ENCODE results near the gene TAS1R3. TPM values are rescaled to one million over a fixed set of nuclear protein-coding genes. Genes with fewer than 3 reads are reported as not detected.

TAS1R3 gene
- total RNA-seq, 3 donors from 2014 or later, result 0.57 to 1.1 (median 0.96) TPM

DNA sequence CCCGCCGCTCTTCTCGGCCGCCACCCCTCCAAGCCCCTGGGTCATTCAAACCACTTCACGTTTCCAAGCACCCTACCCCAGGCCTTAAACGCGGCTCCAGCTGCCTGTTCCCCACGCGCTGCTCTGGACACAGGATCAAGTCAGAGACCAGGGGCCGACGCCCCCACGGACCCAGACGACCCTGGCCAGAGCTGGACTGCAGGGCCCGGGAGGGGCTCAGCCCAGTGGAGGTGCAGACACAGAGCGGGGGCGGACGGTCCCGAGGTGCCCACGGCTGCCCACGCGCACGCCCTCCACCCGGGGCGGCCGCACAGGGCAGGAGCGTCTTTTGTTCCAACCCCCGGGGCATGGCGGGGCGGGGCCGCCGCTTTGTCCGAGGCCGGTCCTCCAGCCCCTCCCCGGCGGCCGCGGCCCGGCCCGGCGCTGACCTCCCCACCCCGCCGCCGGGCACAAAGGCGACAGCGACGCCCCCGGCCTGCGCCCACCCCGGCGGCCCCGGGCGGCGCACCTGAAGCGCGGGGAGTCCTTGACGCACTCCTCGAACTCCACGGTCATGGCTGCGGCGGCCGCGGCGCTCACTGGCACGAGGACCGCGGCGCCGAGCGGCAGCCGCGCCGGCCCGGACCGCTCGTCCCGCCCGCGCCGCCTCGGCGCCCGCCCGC is 23.7 kb upstream of the TAS1R3 start:
- peak overlapping the region; percentile 45 for H3K4me3 ChIP-seq
- no peak for ATAC-seq

DNA sequence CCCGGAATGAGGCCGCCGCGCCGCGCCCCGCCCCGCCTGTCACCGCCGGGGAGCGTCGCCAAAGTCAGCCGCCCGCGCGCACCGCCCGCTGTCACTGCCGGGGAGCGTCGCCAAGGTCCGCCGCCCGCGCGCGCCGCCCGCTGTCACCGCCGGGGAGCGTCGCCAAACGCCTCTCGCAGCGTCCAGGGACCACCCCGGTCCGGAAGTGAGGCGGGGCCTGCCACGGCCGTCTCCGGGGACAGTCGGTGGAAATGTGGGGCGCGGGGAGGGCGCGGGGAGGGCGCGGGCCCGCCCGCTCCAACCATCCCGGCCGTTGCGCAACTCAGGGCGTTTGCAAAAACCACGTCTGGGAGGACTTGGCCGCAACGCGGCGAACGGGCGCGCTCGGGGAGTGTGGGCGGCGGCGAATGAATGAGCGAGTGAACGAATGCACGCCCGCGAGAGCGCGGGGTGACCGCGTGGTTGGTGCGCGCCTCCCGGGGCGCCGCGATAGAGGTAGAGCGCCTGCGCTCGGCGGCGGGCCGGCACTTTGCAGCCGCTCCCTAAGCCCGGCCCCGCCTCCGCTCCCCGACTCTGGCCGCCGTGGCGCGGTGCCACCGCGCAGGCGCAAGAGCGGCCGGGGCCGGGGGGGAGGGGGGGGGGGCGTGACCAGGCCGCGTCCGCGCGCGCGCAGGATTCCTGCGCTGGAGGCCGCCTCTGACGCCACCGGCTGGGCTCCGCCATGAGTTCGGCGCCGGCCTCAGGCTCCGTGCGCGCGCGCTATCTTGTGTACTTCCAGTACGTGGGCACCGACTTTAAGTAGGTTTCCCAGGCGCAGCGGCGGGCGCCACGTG is 22.9 kb upstream of the TAS1R3 start, which contains the start of the genes ACAP3 and PUSL1:
Gene ACAP3, minus strand, starts transcription at position 8 of the 833 bp plus-strand sequence. CDS start 115 bp downstream, outside the sequence.
Gene PUSL1, plus strand, starts transcription at position 675 of the 833 bp plus-strand sequence. Its CDS starts 47 bp downstream, at position 722.
- peak; percentile 83 to 94 (median 91) for DNase-seq
- peak; percentile 78 for ATAC-seq
- peaks cover 5% of the 10 kb centered on the region for H3K36me3 ChIP-seq (ENCODE audit: low read depth)
- no peaks in the 10 kb centered on the region for H3K9me3 ChIP-seq
- intact Hi-C loops (cut with DNase I, micrococcal nuclease), result no loop called here
- peaks cover 39% of the 10 kb centered on the region for H3K4me1 ChIP-seq (ENCODE audit: low read depth)
- TF ChIP-seq, protein P1, sequence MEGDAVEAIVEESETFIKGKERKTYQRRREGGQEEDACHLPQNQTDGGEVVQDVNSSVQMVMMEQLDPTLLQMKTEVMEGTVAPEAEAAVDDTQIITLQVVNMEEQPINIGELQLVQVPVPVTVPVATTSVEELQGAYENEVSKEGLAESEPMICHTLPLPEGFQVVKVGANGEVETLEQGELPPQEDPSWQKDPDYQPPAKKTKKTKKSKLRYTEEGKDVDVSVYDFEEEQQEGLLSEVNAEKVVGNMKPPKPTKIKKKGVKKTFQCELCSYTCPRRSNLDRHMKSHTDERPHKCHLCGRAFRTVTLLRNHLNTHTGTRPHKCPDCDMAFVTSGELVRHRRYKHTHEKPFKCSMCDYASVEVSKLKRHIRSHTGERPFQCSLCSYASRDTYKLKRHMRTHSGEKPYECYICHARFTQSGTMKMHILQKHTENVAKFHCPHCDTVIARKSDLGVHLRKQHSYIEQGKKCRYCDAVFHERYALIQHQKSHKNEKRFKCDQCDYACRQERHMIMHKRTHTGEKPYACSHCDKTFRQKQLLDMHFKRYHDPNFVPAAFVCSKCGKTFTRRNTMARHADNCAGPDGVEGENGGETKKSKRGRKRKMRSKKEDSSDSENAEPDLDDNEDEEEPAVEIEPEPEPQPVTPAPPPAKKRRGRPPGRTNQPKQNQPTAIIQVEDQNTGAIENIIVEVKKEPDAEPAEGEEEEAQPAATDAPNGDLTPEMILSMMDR (IDR thresholded peaks at IDR 0.05), result no peak
- peak within 1 kb of the TSS; percentile 45 for H3K4me3 ChIP-seq

More for the DNA sequence above, 23.7 kb upstream of the TAS1R3 start:
- TF ChIP-seq, protein P1 (IDR thresholded peaks at IDR 0.05), result no peak
- intact Hi-C loops (cut with DNase I, micrococcal nuclease), result no loop called here
- Histone ChIP-seq H3K4me1 (ENCODE audit: low read depth) (peaks cover 39% of the 10 kb centered on the region), H3K36me3 (ENCODE audit: low read depth) (no peaks in the 10 kb centered on the region), H3K9me3 (no peaks in the 10 kb centered on the region)
- DNase-seq, result peak in 2 of 3 donors; percentile 61 to 75

DNA sequence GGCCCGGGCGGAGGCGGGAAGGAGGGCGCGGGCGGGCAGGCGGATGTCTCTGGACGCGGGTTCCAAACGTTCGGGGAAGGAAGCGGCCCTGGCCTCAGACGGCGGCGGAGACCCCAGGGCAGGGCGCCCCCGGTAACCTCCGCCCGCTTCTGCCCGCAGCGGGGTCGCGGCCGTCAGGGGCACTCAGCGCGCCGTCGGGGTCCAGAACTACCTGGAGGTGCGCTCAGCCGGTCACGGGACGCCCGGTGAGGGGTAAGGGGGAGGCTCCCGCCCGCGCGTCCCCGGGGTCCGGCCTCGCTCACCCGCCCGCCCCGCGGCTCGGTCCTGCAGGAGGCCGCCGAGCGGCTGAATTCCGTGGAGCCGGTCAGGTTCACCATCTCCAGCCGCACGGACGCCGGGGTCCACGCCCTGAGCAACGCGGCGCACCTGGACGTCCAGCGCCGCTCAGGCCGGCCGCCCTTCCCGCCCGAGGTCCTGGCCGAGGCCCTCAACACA is 22.3 kb upstream of the TAS1R3 start:
- intact Hi-C loops (cut with DNase I, micrococcal nuclease), result no loop called here
- no peaks in the 10 kb centered on the region for H3K9me3 ChIP-seq
- TF ChIP-seq, protein P1 (IDR thresholded peaks at IDR 0.05), result no peak
- H3K36me3 ChIP-seq (ENCODE audit: low read depth), result peaks cover 10% of the 10 kb centered on the region
- ATAC-seq, result no peak
- H3K4me1 ChIP-seq (ENCODE audit: low read depth), result peaks cover 39% of the 10 kb centered on the region
- H3K4me3 ChIP-seq, result peak overlapping the region; percentile 45
- DNase-seq, result no peak

DNA sequence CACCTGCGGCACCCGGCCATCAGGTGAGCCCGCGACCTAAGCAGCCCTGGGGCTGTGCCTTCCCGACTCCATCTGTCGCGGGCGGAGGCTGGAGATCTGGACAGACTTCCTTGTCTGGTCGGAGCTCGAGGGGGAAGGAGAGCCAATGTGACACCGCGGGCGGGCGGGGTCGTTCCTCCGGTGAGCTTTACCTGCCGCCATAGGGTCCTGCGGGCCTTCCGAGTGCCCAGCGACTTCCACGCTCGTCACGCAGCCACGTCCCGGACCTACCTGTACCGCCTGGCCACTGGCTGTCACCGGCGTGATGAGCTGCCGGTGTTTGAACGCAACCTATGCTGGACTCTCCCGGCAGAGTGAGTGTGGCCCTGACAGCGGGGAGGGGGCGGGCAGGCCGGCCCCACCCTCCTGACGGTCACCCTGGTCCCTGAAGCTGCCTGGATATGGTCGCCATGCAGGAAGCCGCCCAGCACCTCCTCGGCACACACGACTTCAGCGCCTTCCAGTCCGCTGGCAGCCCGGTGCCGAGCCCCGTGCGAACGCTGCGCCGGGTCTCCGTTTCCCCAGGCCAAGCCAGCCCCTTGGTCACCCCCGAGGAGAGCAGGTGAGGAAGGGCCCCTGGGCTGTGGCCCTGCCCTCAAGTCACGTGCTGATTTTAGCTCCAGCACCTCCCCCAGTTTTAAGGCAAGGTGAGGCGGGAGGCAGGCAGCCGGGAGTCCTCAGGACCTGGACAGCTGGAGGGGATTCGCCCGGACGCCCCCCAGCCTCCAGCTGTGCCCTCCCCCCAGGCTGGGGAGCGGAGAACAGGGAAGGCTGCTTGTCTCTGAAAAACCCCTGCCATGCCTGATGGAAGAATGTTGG is 21.6 kb upstream of the TAS1R3 start:
- peaks cover 38% of the 10 kb centered on the region for H3K4me1 ChIP-seq (ENCODE audit: low read depth)
- ATAC-seq (peak; percentile 26), DNase-seq (peak; percentile 68 to 78 (median 78))
- H3K36me3 ChIP-seq (ENCODE audit: low read depth), result peaks cover 10% of the 10 kb centered on the region
- TF ChIP-seq, protein P1 (IDR thresholded peaks at IDR 0.05), result no peak
- peak overlapping the region; percentile 45 for H3K4me3 ChIP-seq
- H3K9me3 ChIP-seq, result no peaks in the 10 kb centered on the region
- intact Hi-C loops (cut with DNase I, micrococcal nuclease), result no loop called here

DNA sequence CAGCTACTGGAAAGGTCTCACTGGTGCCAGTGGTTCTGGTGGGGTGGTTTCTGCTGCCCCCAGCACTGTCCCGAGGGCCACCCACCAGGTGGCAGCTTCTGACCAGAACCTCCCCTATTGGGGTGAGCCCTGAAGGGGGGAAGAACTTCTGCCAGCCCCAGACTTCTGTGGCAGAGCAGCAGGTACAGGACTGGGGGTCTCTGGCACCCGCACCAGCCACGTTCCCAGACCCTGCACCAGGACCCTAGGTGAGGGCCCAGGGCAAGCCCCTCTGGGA is 21.0 kb upstream of the TAS1R3 start:
- peaks cover 33% of the 10 kb centered on the region for H3K4me1 ChIP-seq (ENCODE audit: low read depth)
- intact Hi-C loops (cut with DNase I, micrococcal nuclease), result no loop called here
- no peak overlapping the region for H3K4me3 ChIP-seq
- no peaks in the 10 kb centered on the region for H3K9me3 ChIP-seq
- DNase-seq (no peak), ATAC-seq (no peak)
- peaks cover 10% of the 10 kb centered on the region for H3K36me3 ChIP-seq (ENCODE audit: low read depth)
- TF ChIP-seq, protein P1 (IDR thresholded peaks at IDR 0.05), result no peak

Data from mucosa of descending colon (tissue), 3 donors.